IgD-negative memory B cell (primary cell): ENCODE measurements around the gene PIK3C2A. TPM values are rescaled to one million over a fixed set of nuclear protein-coding genes. Genes with fewer than 3 reads are reported as not detected.
"Not testable (repeated sequence)": the region's sequence is repeated elsewhere in the genome, so short reads cannot be mapped to it uniquely, and the experiment has no call there.

ENCODE experiments used
- H3K27ac Mint-ChIP-seq, 3 donors: one replicate each; pipeline ENCODE4 v1.8.0; 2020 to 2022; ENCODE audit warnings: mild to moderate bottlenecking in 3 of 3, mixed read lengths in 3 of 3, moderate library complexity in 1 of 3
- H3K27me3 Mint-ChIP-seq: one replicate; pipeline ENCODE4 v1.8.0; 2021; ENCODE audit warnings: mixed read lengths
- H3K36me3 Mint-ChIP-seq: one replicate; pipeline ENCODE4 v1.8.0; 2020; ENCODE audit warnings: mild to moderate bottlenecking, mixed read lengths
- H3K4me1 Mint-ChIP-seq, 3 donors: one replicate each; pipeline ENCODE4 v1.8.0; 2020 to 2022; ENCODE audit warnings: mixed read lengths in 3 of 3, mild to moderate bottlenecking in 1 of 3
- H3K4me3 Mint-ChIP-seq, 4 donors: one replicate each; pipeline ENCODE4 v1.8.0; 2020 to 2022; ENCODE audit warnings: mild to moderate bottlenecking in 4 of 4, mixed read lengths in 4 of 4, moderate library complexity in 3 of 4
- H3K9me3 Mint-ChIP-seq, 3 donors: one replicate each; pipeline ENCODE4 v1.8.0; 2020 to 2021; ENCODE audit warnings: mixed read lengths in 3 of 3, mild to moderate bottlenecking in 1 of 3
- polyA plus RNA-seq: library from polyadenylated mRNA; unstranded; fragments of 300-500 nt; fragmentation: Illumina TruSeq; gene quantifications from one replicate; pipeline ENCODE4 v1.2.3, GENCODE V29; 2021

The PIK3C2A gene
- polyA plus RNA-seq, 1 donor from 2014 or later = 5.1 TPM

- H3K4me3 Mint-ChIP-seq, H3K36me3 Mint-ChIP-seq, H3K9me3 Mint-ChIP-seq, H3K27ac Mint-ChIP-seq, H3K27me3 Mint-ChIP-seq: not testable (repeated sequence)
- peaks cover 8 to 12% (median 9%) of the 10 kb centered on the region in 3 donors for H3K4me1 Mint-ChIP-seq
Observed at GRCh38 chr11:17228186-17228925, 20.6 kb upstream of the PIK3C2A start.

GRCh38 chr11:17224727-17225126 is 16.9 kb upstream of the PIK3C2A start:
- H3K36me3 Mint-ChIP-seq = no peaks in the 10 kb centered on the region
- no peak overlapping the region for H3K27ac Mint-ChIP-seq
- H3K9me3 Mint-ChIP-seq = no peaks in the 10 kb centered on the region
- H3K4me3 Mint-ChIP-seq = no peak overlapping the region
- peaks cover 0 to 2% (median 2%) of the 10 kb centered on the region in 3 donors for H3K4me1 Mint-ChIP-seq
- no peaks in the 10 kb centered on the region for H3K27me3 Mint-ChIP-seq

- no peaks in the 10 kb centered on the region for H3K36me3 Mint-ChIP-seq
- H3K9me3 Mint-ChIP-seq = no peaks in the 10 kb centered on the region
- peaks cover 0 to 2% (median 0%) of the 10 kb centered on the region in 3 donors for H3K4me1 Mint-ChIP-seq
- no peak overlapping the region for H3K27ac Mint-ChIP-seq
- no peak overlapping the region for H3K4me3 Mint-ChIP-seq
- no peaks in the 10 kb centered on the region for H3K27me3 Mint-ChIP-seq
Observed at GRCh38 chr11:17221968-17222367, 14.2 kb upstream of the PIK3C2A start.

DNA sequence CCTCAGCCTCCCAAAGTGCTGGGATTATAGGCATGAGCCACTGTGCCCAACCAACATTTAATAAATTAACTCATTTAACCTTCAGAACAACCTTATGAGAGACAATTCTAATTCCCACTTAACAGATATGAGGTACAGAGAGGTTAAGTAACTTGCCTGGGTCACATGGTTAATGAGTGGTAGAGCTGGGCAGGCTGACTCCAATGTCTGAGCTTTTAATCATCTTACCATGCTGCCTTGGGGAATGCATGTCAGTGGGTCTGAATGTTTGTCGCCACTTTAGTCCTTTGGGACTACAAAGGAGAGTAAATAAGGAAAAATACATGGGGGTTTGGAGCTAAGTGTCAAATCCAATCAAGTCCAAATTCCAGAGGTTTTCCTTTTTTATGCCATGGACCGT is 11.2 kb upstream of the PIK3C2A start:
- Mint-ChIP-seq H3K36me3 (peaks cover 2% of the 10 kb centered on the region), H3K27me3 (no peaks in the 10 kb centered on the region), H3K4me3 (no peak overlapping the region), H3K4me1 (no peaks in the 10 kb centered on the region), H3K27ac (no peak overlapping the region), H3K9me3 (peaks cover 0 to 3% (median 1%) of the 10 kb centered on the region in 3 donors)

DNA sequence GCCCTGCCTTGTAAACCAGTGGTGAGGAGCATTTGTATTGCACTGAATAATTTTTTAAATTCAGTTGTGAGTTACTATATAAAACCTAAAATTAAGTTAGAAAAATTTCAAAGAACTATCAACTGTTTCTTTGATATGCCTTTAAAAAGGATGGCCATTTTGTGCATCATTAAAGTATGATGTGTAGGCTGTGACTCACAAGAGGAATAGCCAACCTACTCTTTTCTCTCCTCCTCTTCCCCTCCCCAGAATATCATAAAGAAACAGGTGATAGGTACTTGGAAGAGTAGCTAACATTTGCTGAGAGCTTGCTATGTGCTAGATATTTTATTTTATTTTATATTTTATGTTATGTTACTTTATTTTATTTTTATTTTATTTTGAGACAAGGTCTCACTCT is 10.6 kb upstream of the PIK3C2A start:
- peaks cover 2% of the 10 kb centered on the region for H3K36me3 Mint-ChIP-seq
- no peak overlapping the region for H3K27ac Mint-ChIP-seq
- H3K27me3 Mint-ChIP-seq = no peaks in the 10 kb centered on the region
- no peaks in the 10 kb centered on the region for H3K4me1 Mint-ChIP-seq
- no peak overlapping the region for H3K4me3 Mint-ChIP-seq
- peaks cover 0 to 3% (median 1%) of the 10 kb centered on the region in 3 donors for H3K9me3 Mint-ChIP-seq

- H3K27me3 Mint-ChIP-seq = no peaks in the 10 kb centered on the region
- H3K4me3 Mint-ChIP-seq = no peak overlapping the region
- peaks cover 2% of the 10 kb centered on the region for H3K36me3 Mint-ChIP-seq
- no peaks in the 10 kb centered on the region for H3K4me1 Mint-ChIP-seq
- peaks cover 0 to 3% (median 1%) of the 10 kb centered on the region in 3 donors for H3K9me3 Mint-ChIP-seq
- no peak overlapping the region for H3K27ac Mint-ChIP-seq
Observed at GRCh38 chr11:17217401-17217800, 9.6 kb upstream of the PIK3C2A start.

DNA sequence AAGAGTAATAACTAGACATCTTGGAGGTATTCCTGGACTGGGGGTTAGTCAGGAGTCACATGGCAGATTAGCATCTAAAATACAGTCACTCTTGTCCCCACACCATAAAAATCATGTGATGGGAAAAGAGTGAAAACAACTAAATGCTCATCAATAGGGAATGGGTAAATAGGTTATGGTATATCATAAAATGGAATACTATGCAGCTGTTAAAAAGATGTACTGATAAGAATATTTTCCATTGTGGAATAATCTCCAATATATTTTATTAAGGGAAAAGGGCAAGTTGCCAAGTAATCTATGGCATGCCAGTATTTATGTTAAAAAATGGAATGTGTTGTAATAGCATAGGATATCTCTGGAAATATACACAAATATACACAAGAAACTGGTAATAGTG is 6.6 kb upstream of the PIK3C2A start:
- Mint-ChIP-seq H3K9me3 (peaks cover 0 to 3% (median 1%) of the 10 kb centered on the region in 3 donors), H3K36me3 (peaks cover 4% of the 10 kb centered on the region), H3K27me3 (no peaks in the 10 kb centered on the region), H3K4me3 (no peak overlapping the region), H3K4me1 (peaks cover 4 to 6% (median 5%) of the 10 kb centered on the region in 3 donors), H3K27ac (peak overlapping the region in 1 of 3 donors; percentile 26)

GRCh38 chr11:17211286-17211685 is 3.5 kb upstream of the PIK3C2A start:
- peaks cover 4% of the 10 kb centered on the region for H3K36me3 Mint-ChIP-seq
- no peak overlapping the region for H3K4me3 Mint-ChIP-seq
- peaks cover 0 to 3% (median 1%) of the 10 kb centered on the region in 3 donors for H3K9me3 Mint-ChIP-seq
- peaks cover 19 to 30% (median 26%) of the 10 kb centered on the region in 3 donors for H3K4me1 Mint-ChIP-seq
- no peak overlapping the region for H3K27ac Mint-ChIP-seq
- no peaks in the 10 kb centered on the region for H3K27me3 Mint-ChIP-seq

DNA sequence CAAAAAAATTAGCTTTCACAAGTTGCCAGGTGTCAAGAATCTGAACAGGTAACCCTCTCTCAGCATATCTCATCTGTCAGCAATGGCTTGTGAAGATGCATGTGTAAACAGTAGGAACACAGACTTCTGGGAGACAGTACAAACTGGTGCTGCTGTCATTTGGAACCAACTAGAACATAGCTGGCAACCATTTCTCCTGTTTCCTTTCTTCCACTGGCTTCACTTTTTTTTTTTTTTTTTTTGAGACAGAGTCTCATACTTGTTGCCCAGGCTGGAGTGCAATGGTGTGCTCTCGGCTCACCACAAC is 2.1 kb upstream of the PIK3C2A start:
- H3K9me3 Mint-ChIP-seq = peaks cover 0 to 1% (median 0%) of the 10 kb centered on the region in 3 donors
- peak overlapping the region in 2 of 3 donors; percentile 91 to 96 for H3K27ac Mint-ChIP-seq
- H3K36me3 Mint-ChIP-seq = peaks cover 3% of the 10 kb centered on the region
- peaks cover 21 to 30% (median 27%) of the 10 kb centered on the region in 3 donors for H3K4me1 Mint-ChIP-seq
- no peaks in the 10 kb centered on the region for H3K27me3 Mint-ChIP-seq
- H3K4me3 Mint-ChIP-seq = peak overlapping the region in 1 of 4 donors; percentile 99

DNA sequence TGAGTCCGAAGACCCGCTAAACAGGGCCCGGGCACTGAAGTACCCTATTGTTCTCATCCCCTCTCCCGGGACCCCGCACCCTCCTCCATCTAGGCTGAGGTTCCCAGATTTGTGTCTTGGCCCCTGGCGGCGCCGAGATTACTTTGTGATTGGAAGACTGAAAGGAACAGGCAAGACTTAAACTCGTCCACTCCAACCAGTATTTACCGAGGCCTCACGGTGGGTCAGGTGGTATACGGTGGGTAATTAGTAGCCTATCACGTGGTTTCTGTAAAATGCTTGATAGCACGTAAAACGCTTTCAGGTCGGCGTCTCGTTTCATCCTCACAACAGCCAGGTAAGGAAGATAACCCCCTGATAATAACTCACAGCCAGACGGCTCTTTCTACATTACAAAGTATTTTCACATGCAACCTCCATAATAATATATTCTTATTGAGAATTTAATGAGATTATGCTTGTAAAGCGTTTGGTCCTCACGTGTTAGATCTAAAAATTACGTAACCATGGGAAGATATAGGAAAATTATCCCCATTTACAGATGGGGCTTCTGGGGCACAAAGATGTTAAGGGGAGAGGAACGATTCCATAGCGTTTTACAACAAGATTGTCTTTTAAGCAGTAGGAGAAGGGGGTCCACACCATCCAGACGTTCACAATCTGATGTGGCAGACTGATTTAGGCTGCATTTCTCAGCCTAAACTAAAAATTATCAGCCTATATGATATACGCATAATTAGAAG is 642 bp upstream of the PIK3C2A start:
- Mint-ChIP-seq H3K27me3 (no peaks in the 10 kb centered on the region), H3K36me3 (peaks cover 3% of the 10 kb centered on the region), H3K9me3 (no peaks in the 10 kb centered on the region), H3K27ac (peak overlapping the region; percentile 91 to 99 (median 96)), H3K4me1 (peaks cover 22 to 38% (median 28%) of the 10 kb centered on the region in 3 donors), H3K4me3 (peak overlapping the region; percentile 98 to 99 (median 99))

DNA sequence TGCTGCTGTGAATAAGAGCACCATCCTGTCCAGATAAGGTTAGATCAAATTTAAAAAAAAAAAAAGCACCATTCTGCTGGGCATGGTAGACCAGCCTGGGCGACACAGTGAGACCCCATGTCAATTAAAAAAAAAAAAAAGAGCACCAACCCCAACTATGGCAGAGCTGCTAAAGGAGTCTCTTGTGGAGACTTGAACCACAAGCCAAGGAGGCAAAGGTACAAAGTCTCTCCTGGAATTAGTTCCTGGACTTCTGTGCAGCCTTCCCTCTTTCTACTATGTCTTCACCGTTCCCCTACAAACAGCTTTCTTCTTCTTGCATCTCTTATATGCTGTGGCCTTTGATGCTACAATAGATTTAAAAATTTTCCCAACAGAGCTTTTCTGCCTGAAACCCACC is 1.3 kb downstream of the PIK3C2A start:
- peak overlapping the region in 2 of 3 donors; percentile 91 for H3K27ac Mint-ChIP-seq

GRCh38 chr11:17197431-17197898 is 10.3 kb downstream of the PIK3C2A start:
- no peaks in the 10 kb centered on the region for H3K9me3 Mint-ChIP-seq
- H3K27me3 Mint-ChIP-seq = no peaks in the 10 kb centered on the region
- no peak overlapping the region for H3K4me3 Mint-ChIP-seq
- H3K27ac Mint-ChIP-seq = peak overlapping the region in 1 of 3 donors; percentile 29
- peaks cover 3% of the 10 kb centered on the region for H3K36me3 Mint-ChIP-seq
- peaks cover 5 to 17% (median 12%) of the 10 kb centered on the region in 3 donors for H3K4me1 Mint-ChIP-seq

More for the DNA sequence above, 1.3 kb downstream of the PIK3C2A start:
- Mint-ChIP-seq H3K27me3 (no peaks in the 10 kb centered on the region), H3K9me3 (no peaks in the 10 kb centered on the region), H3K36me3 (peaks cover 3% of the 10 kb centered on the region), H3K4me3 (peak overlapping the region; percentile 98 to 99 (median 99)), H3K4me1 (peaks cover 25 to 45% (median 37%) of the 10 kb centered on the region in 3 donors)

DNA sequence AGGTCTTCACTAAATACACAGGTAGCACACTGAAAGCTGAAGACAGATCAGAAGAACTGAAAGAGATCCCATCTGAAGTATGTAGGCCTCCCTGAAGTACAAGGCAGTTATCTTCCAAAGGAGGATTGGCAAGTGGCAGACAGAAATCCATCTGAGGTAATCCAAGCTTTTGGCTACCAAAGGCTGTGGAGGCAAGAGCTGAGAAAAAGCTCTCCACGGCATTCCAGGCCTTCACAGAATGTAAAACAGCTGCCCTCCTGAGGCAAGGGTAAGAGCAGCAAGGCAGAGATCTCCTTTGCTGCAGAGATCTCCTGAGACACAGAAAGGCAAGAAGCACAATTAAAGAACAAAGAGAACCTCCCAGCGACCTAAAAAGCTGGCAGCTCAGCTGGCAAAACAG is 19.1 kb downstream of the PIK3C2A start:
- Mint-ChIP-seq H3K4me1 (peaks cover 4 to 16% (median 9%) of the 10 kb centered on the region in 3 donors), H3K27ac (no peak overlapping the region), H3K27me3 (no peaks in the 10 kb centered on the region), H3K9me3 (no peaks in the 10 kb centered on the region), H3K4me3 (peak overlapping the region in 1 of 4 donors; percentile 22), H3K36me3 (peaks cover 3% of the 10 kb centered on the region)

DNA sequence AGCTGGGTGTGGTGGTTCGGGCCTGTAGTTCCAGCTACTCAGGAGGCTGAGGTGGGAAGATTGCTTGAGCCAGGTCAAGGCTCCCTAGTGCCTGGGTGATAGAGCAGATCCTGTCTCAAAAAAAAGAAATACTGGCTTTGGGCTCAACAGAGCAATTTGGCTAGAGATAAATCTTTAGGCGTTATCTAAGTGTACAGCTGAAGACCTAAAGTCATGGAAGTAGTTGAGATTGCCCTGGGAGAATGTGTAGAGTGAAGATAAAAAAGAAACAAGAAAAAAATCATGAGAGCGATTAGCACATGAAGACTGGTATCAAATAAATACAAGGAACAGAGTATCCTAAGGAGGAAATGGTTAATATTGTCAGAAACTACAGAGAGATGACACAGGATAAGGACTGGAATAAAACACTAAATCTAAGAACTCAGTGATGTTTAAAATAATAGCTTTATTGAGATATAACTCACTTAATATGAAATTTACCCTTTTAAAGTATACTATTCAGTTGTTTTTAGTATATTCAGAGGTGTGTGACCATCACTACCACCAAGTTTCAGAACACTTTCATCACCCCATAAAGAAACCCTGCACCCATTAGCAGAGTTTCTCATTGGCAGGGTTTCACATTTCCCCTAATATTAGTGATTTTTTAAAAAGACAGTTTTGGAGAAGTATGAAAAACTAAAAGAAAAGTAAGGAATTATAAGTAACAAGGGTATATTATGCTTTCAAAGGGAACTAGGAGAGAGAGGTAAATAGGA is 20.7 kb downstream of the PIK3C2A start:
- Mint-ChIP-seq H3K27me3 (no peaks in the 10 kb centered on the region), H3K36me3 (peaks cover 3% of the 10 kb centered on the region), H3K4me3 (no peak overlapping the region), H3K27ac (no peak overlapping the region), H3K9me3 (no peaks in the 10 kb centered on the region), H3K4me1 (peaks cover 4 to 16% (median 9%) of the 10 kb centered on the region in 3 donors)

DNA sequence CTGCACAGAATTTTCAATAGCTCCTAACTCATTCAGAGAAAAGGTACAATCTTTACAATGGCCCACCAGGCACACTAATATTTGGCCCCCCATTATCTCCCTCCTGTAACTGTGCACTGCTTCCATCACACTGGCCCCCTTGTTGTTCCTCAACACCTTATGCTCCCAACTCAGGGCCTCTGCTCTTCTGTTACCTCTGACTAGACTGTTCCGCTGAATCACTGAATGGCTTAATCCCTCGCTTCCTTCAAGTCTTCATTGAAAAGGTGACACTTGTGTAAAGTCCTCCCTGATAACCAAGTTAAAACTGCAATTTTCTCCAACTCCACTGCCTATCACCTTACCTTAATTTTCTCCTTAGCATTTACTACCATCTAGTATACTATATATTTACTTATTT is 21.8 kb downstream of the PIK3C2A start:
- peaks cover 4% of the 10 kb centered on the region for H3K36me3 Mint-ChIP-seq
- peaks cover 9 to 16% (median 9%) of the 10 kb centered on the region in 3 donors for H3K4me1 Mint-ChIP-seq
- H3K27me3 Mint-ChIP-seq = no peaks in the 10 kb centered on the region

More for the DNA sequence above, 21.8 kb downstream of the PIK3C2A start:
- Mint-ChIP-seq H3K4me3 (no peak overlapping the region), H3K27ac (no peak overlapping the region), H3K9me3 (no peaks in the 10 kb centered on the region)
